H9 (cell line): ENCODE results near the gene SMIM20. TPM values are rescaled to one million over a fixed set of nuclear protein-coding genes. Genes with fewer than 3 reads are reported as not detected.

Experiments used
- DNase-seq: peaks from one replicate; pipeline ENCODE4 v3.0.0-alpha.2; 2017
- H2AFZ ChIP-seq: one replicate; pipeline ENCODE4 v1.6.1; 2013; ENCODE audit warnings: mild to moderate bottlenecking, low read length, control low read depth, moderate library complexity
- H2AK5ac ChIP-seq: 2 replicates; pipeline ENCODE4 v1.6.1; 2013; ENCODE audit warnings: low read length, control low read depth, mixed read lengths; ENCODE audit not compliant: insufficient read length
- H2BK120ac ChIP-seq: one replicate; pipeline ENCODE4 v1.6.1; 2013; ENCODE audit warnings: low read depth, mild to moderate bottlenecking, low read length, control low read depth, inconsistent platforms; ENCODE audit not compliant: poor library complexity, severe bottlenecking
- H2BK12ac ChIP-seq: 2 replicates; pipeline ENCODE4 v1.6.1; 2013; ENCODE audit warnings: low read length, control low read depth, mixed read lengths, low read depth; ENCODE audit not compliant: insufficient read length
- H2BK15ac ChIP-seq: 2 replicates; pipeline ENCODE4 v1.6.1; 2013; ENCODE audit warnings: low read depth, low read length, control low read depth
- H2BK20ac ChIP-seq: one replicate; pipeline ENCODE4 v1.6.1; 2013; ENCODE audit warnings: low read depth, mild to moderate bottlenecking, low read length, control low read depth, inconsistent platforms; ENCODE audit not compliant: poor library complexity, severe bottlenecking
- H2BK5ac ChIP-seq: 2 replicates; pipeline ENCODE4 v1.6.1; 2013; ENCODE audit warnings: low read length, control low read depth, mixed read lengths; ENCODE audit not compliant: insufficient read length
- H3K14ac ChIP-seq: 2 replicates; pipeline ENCODE4 v1.6.1; 2013; ENCODE audit warnings: low read length, control low read depth; ENCODE audit not compliant: insufficient read depth
- H3K18ac ChIP-seq: 2 replicates; pipeline ENCODE4 v1.6.1; 2013; ENCODE audit warnings: low read depth, mild to moderate bottlenecking, mixed read lengths, low read length, control low read depth; ENCODE audit not compliant: insufficient read length
- H3K23ac ChIP-seq: 2 replicates; pipeline ENCODE4 v1.6.1; 2013; ENCODE audit warnings: low read length, control low read depth, mixed read lengths, low read depth; ENCODE audit not compliant: insufficient read length
- H3K23me2 ChIP-seq: 2 replicates; pipeline ENCODE4 v1.6.1; 2013; ENCODE audit warnings: low read depth, mild to moderate bottlenecking, mixed read lengths, low read length, control low read depth; ENCODE audit not compliant: insufficient read length, poor library complexity, severe bottlenecking
- H3K27ac ChIP-seq: 2 replicates; pipeline ENCODE4 v1.5.1; 2013; ENCODE audit warnings: low read length, control low read depth, mixed read lengths, low read depth; ENCODE audit not compliant: insufficient read length
- H3K27me3 ChIP-seq: 2 replicates; pipeline ENCODE4 v1.6.1; 2013; ENCODE audit warnings: low read length, control low read depth, inconsistent platforms; ENCODE audit not compliant: insufficient read depth
- H3K4ac ChIP-seq: 2 replicates; pipeline ENCODE4 v1.6.1; 2013; ENCODE audit warnings: low read depth, mild to moderate bottlenecking, control low read depth, inconsistent platforms, low read length, moderate library complexity
- H3K4me1 ChIP-seq: 2 replicates; pipeline ENCODE4 v1.6.1; 2013; ENCODE audit warnings: low read length, control low read depth, inconsistent platforms; ENCODE audit not compliant: insufficient read depth
- H3K4me2 ChIP-seq: 2 replicates; pipeline ENCODE4 v1.6.1; 2013; ENCODE audit warnings: low read length, control low read depth, mixed read lengths; ENCODE audit not compliant: insufficient read length, insufficient read depth
- H3K56ac ChIP-seq: 2 replicates; pipeline ENCODE4 v1.6.1; 2013; ENCODE audit warnings: low read depth, mild to moderate bottlenecking, mixed read lengths, low read length, control low read depth; ENCODE audit not compliant: insufficient read length
- H3K79me1 ChIP-seq: 2 replicates; pipeline ENCODE4 v1.6.1; 2013; ENCODE audit warnings: low read depth, mild to moderate bottlenecking, moderate library complexity, low read length, control low read depth, inconsistent platforms; ENCODE audit not compliant: insufficient read depth, poor library complexity, severe bottlenecking
- H3K79me2 ChIP-seq: 2 replicates; pipeline ENCODE4 v1.6.1; 2013; ENCODE audit warnings: low read length, control low read depth, inconsistent platforms; ENCODE audit not compliant: insufficient read depth
- H3K9ac ChIP-seq: 2 replicates; pipeline ENCODE4 v1.6.1; 2013; ENCODE audit warnings: low read length, control low read depth, mixed read lengths; ENCODE audit not compliant: insufficient read length; ENCODE audit errors: extremely low read depth
- H3K9me3 ChIP-seq: one replicate; pipeline ENCODE4 v1.6.1; 2013; ENCODE audit warnings: low read depth, low read length, inconsistent platforms; ENCODE audit not compliant: control insufficient read depth
- H3T11ph ChIP-seq: one replicate; pipeline ENCODE4 v1.6.1; 2013; ENCODE audit warnings: mild to moderate bottlenecking, low read length, control low read depth, inconsistent platforms
- H4K20me1 ChIP-seq: one replicate; pipeline ENCODE4 v1.6.1; 2013; ENCODE audit not compliant: control insufficient read depth, insufficient read length, insufficient read depth
- H4K5ac ChIP-seq: 2 replicates; pipeline ENCODE4 v1.6.1; 2013; ENCODE audit warnings: low read depth, mild to moderate bottlenecking, mixed read lengths, low read length, control low read depth; ENCODE audit not compliant: insufficient read length
- H4K8ac ChIP-seq: replicated peaks from 2 replicates; pipeline ENCODE4 v1.6.1; 2013; ENCODE audit warnings: low read length, control low read depth, mixed read lengths, low read depth; ENCODE audit not compliant: insufficient read length
- H4K91ac ChIP-seq: 2 replicates; pipeline ENCODE4 v1.6.1; 2013; ENCODE audit warnings: low read depth, mild to moderate bottlenecking, moderate library complexity, mixed read lengths, low read length, control low read depth; ENCODE audit not compliant: insufficient read length
- H3K27ac Mint-ChIP-seq, 3 experiments: 2 replicates in 2 of 3; 3 replicates in 1 of 3; pipeline ENCODE4 v1.8.0; 2020 to 2021; ENCODE audit warnings: mixed read lengths in 3 of 3, mild to moderate bottlenecking in 1 of 3, moderate library complexity in 1 of 3
- H3K27me3 Mint-ChIP-seq: 2 replicates; pipeline ENCODE4 v1.8.0; 2021; ENCODE audit warnings: low read depth, mild to moderate bottlenecking, moderate library complexity, mixed read lengths
- H3K36me3 Mint-ChIP-seq, 3 experiments: 2 replicates in 2 of 3; 3 replicates in 1 of 3; pipeline ENCODE4 v1.8.0; 2020 to 2021; ENCODE audit warnings: low read depth in 3 of 3, mixed read lengths in 3 of 3; ENCODE audit not compliant: insufficient read depth in 1 of 3
- H3K4me1 Mint-ChIP-seq, 2 experiments: 2 replicates each; pipeline ENCODE4 v1.8.0; 2020; ENCODE audit warnings: mixed read lengths in 2 of 2
- H3K4me3 Mint-ChIP-seq, 2 experiments: 2 replicates in 1 of 2; 3 replicates in 1 of 2; pipeline ENCODE4 v1.8.0; 2020 to 2021; ENCODE audit warnings: mild to moderate bottlenecking in 2 of 2, mixed read lengths in 2 of 2, moderate library complexity in 1 of 2
- H3K9me3 Mint-ChIP-seq, 2 experiments: 2 replicates in 1 of 2; 3 replicates in 1 of 2; pipeline ENCODE4 v1.8.0; 2020; ENCODE audit warnings: mild to moderate bottlenecking in 2 of 2, mixed read lengths in 2 of 2, moderate library complexity in 1 of 2
- WGBS: extraction: QIAGEN DNeasy Blood & Tissue Kit; methylation state at CpG from one replicate; pipeline ENCODE4 v1.1.7; 2013; ENCODE audit warnings: missing lambda C conversion rate, low lambda C conversion rate, mixed read lengths; ENCODE audit not compliant: insufficient read length; ENCODE audit errors: extremely low coverage; 5-methylcytosine and 5-hydroxymethylcytosine counted together
- total RNA-seq: library from RNA; stranded (reverse); gene quantifications from 2 replicates; pipeline ENCODE4 v1.2.1, GENCODE V29; 2021
- TF ChIP-seq, protein P1 (sequence below): fragments of 200-600 bp; sonication (generic); conservative IDR thresholded peaks from 3 replicates; pipeline ENCODE4 v1.8.0; 2021; ENCODE audit warnings: antibody characterized with exemption, mild to moderate bottlenecking

Gene SMIM20
- total RNA-seq, 1 experiment from 2014 or later: 40.2 TPM

GRCh38 chr4:25954293-25954904 is 40.4 kb downstream of the SMIM20 start:
- H3K9ac ChIP-seq: no peak overlapping the region
- H3K4ac ChIP-seq: no peak overlapping the region
- no peak overlapping the region for H3K56ac ChIP-seq
- H2BK120ac ChIP-seq: no peak overlapping the region
- H3K4me2 ChIP-seq: no peak overlapping the region
- H3T11ph ChIP-seq: no peak overlapping the region
- TF ChIP-seq, protein P1, sequence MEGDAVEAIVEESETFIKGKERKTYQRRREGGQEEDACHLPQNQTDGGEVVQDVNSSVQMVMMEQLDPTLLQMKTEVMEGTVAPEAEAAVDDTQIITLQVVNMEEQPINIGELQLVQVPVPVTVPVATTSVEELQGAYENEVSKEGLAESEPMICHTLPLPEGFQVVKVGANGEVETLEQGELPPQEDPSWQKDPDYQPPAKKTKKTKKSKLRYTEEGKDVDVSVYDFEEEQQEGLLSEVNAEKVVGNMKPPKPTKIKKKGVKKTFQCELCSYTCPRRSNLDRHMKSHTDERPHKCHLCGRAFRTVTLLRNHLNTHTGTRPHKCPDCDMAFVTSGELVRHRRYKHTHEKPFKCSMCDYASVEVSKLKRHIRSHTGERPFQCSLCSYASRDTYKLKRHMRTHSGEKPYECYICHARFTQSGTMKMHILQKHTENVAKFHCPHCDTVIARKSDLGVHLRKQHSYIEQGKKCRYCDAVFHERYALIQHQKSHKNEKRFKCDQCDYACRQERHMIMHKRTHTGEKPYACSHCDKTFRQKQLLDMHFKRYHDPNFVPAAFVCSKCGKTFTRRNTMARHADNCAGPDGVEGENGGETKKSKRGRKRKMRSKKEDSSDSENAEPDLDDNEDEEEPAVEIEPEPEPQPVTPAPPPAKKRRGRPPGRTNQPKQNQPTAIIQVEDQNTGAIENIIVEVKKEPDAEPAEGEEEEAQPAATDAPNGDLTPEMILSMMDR: no peak
- H2BK20ac ChIP-seq: no peak overlapping the region
- no CpG with 5 or more reads among the region's 14 CpGs for WGBS
- peaks cover 18% of the 10 kb centered on the region for H3K27me3 Mint-ChIP-seq
- no peaks in the 10 kb centered on the region for H3K79me2 ChIP-seq
- no peak overlapping the region for H3K27ac ChIP-seq
- H3K23me2 ChIP-seq: no peaks in the 10 kb centered on the region
- H3K4me1 ChIP-seq: peaks cover 8% of the 10 kb centered on the region; the same call in 1 of the 2 replicates
- H3K9me3 ChIP-seq: no peaks in the 10 kb centered on the region
- no peak overlapping the region for H4K5ac ChIP-seq
- no peak overlapping the region for H2BK12ac ChIP-seq
- H4K91ac ChIP-seq: no peak overlapping the region
- H2AFZ ChIP-seq: no peak overlapping the region
- H3K23ac ChIP-seq: no peak overlapping the region
- no peak for DNase-seq
- H4K20me1 ChIP-seq: no peaks in the 10 kb centered on the region
- H3K14ac ChIP-seq: no peak overlapping the region
- H2BK5ac ChIP-seq: no peak overlapping the region
- H2BK15ac ChIP-seq: no peak overlapping the region
- no peak overlapping the region for H4K8ac ChIP-seq
- H2AK5ac ChIP-seq: no peak overlapping the region
- peaks cover 55 to 67% of the 10 kb centered on the region in 2 experiments for H3K4me1 Mint-ChIP-seq
- peaks cover 0 to 3% of the 10 kb centered on the region in 2 experiments; a peak in 1 of 5 replicates for H3K9me3 Mint-ChIP-seq
- no peak overlapping the region for H3K18ac ChIP-seq
- H3K27ac Mint-ChIP-seq: no peak overlapping the region; a peak in 1 of 7 replicates
- no peak overlapping the region for H3K4me3 Mint-ChIP-seq
- no peaks in the 10 kb centered on the region for H3K79me1 ChIP-seq
- H3K36me3 Mint-ChIP-seq: no peaks in the 10 kb centered on the region
- no peaks in the 10 kb centered on the region for H3K27me3 ChIP-seq
